Ovary (tissue), 9 donors: ENCODE measurements around the gene DBX2. TPM values are rescaled to one million over a fixed set of nuclear protein-coding genes. Genes with fewer than 3 reads are reported as not detected.
"Not testable (repeated sequence)": the region's sequence is repeated elsewhere in the genome, so short reads cannot be mapped to it uniquely, and the experiment has no call there.

Experiments
- DNase-seq, 5 donors: peaks; one replicate each; pipeline ENCODE4 v3.0.0-alpha.2; 2019 to 2020
- H3K27ac ChIP-seq, 2 donors: fragments of 200-600 bp; one replicate each; pipeline versions ENCODE4 v1.5.1 to v1.8.0; 2019 to 2022
- H3K27me3 ChIP-seq: fragments of 200-600 bp; one replicate; pipeline ENCODE4 v1.8.0; 2022
- H3K36me3 ChIP-seq: fragments of 200-600 bp; sonication (generic); one replicate; pipeline ENCODE4 v1.5.1; 2019
- H3K4me1 ChIP-seq: one replicate; pipeline ENCODE4 v1.8.1; 2013; ENCODE audit warnings: mild to moderate bottlenecking, moderate library complexity; ENCODE audit not compliant: insufficient read depth
- H3K4me3 ChIP-seq: fragments of 200-600 bp; sonication (generic); one replicate; pipeline ENCODE4 v1.5.1; 2017
- H3K9me3 ChIP-seq, 2 donors: fragments of 200-600 bp in 1 of 2; sonication (generic) in 1 of 2; one replicate each; pipeline versions ENCODE4 v1.5.1 to v1.8.1; 2013 to 2019; ENCODE audit warnings: mild to moderate bottlenecking in 1 of 2, moderate library complexity in 1 of 2
- EP300 ChIP-seq: sonication (generic); formaldehyde crosslinking; IDR thresholded peaks from one replicate; pipeline ENCODE4 v1.6.1; 2017; ENCODE audit warnings: antibody characterized with exemption
- POLR2A ChIP-seq: fragments of 450-650 bp; IDR thresholded peaks from one replicate; pipeline ENCODE4 v1.6.1; 2017; ENCODE audit warnings: antibody characterized with exemption, mild to moderate bottlenecking, moderate library complexity
- WGBS, 3 donors: extraction: QIAGEN DNeasy Blood & Tissue Kit in 1 of 3; methylation state at CpG; one replicate each; pipeline versions ENCODE4 v1.1.5 to v1.1.7; 2013 to 2017; 5-methylcytosine and 5-hydroxymethylcytosine counted together
- intact Hi-C, 4 donors: fragments of 100-400 bp; cut with DNase I; formaldehyde crosslinking; loops; one replicate each; pipeline versions ENCODE4 v1.11.0 to v1.15.1; 2022 to 2023
- polyA plus RNA-seq, 2 donors: library from polyadenylated mRNA; stranded (reverse); fragments of 200-250 nt in 1 of 2; fragments of 350-450 nt in 1 of 2; fragmentation: Illumina TruSeq in 1 of 2; extraction: RNeasy Lipid Tissue Mini Kit (QIAGEN cat#74804) in 1 of 2; gene quantifications; one replicate each; pipeline ENCODE4 v1.2.3, GENCODE V29; 2013 to 2014
- total RNA-seq, 7 donors: library from RNA; depleted of rRNA in 2 of 7; stranded (reverse); fragments of >200 nt in 2 of 7; fragmentation: NEBNext Ultra II Directional in 3 of 7; extraction: Animal tissue kit (Norgen Biotek cat#: 25700) in 3 of 7; gene quantifications; one replicate each; pipeline versions ENCODE4 v1.1.0 to v1.2.4, GENCODE V29; 2016 to 2023
- TF ChIP-seq, protein P1 (sequence below), 3 donors: fragments of 450-650 bp in 2 of 3; fragments of 200-600 bp in 1 of 3; IDR thresholded peaks; one replicate each; pipeline versions ENCODE4 v1.5.1 to v1.8.0; 2016 to 2022; ENCODE audit warnings: antibody characterized with exemption in 3 of 3, mild to moderate bottlenecking in 1 of 3
- donor health status: DM: no; HTN: no; CAD: no; lungs with moderate emphysema.
- donor health status: DM: no; HTN: no; CAD: no.
- donor health status: Bipolar disorder and iron deficiency.
- donor health status: DM: yes; HTN: yes; CAD: no.
- donor health status: DM: no; HTN: no; CAD: no.
- donor health status: DM: yes; HTN: yes; CAD: no.

DBX2 gene
- total and polyA plus RNA-seq, 9 donors: 0.10 TPM; not detected in 8

DNA sequence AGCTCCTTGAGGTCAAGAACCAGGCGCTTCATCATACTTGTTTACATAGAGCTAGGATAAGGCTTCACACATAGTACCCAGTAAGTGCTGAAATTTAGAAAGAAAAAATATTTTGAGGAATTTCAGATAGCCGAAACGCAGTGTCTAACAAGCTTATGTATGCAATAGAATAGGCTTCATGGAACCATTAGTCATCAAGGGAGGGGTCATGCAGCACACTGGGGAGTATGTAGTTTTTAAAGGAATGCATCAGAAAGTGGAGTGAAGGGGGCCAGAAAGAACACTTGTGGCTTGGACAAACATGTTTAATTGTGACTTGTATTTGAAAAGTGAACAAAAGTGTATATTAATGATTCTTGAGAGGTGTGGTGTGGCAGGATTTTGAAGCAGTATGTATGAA is 38.1 kb downstream of the DBX2 start:
- Histone ChIP-seq H3K4me3 (no peak overlapping the region), H3K4me1 (no peaks in the 10 kb centered on the region), H3K27me3 (no peaks in the 10 kb centered on the region), H3K36me3 (no peaks in the 10 kb centered on the region), H3K9me3 (no peaks in the 10 kb centered on the region), H3K27ac (no peak overlapping the region)
- DNase-seq: no peak
- intact Hi-C loops: no loop called here
- TF ChIP-seq, protein P1, sequence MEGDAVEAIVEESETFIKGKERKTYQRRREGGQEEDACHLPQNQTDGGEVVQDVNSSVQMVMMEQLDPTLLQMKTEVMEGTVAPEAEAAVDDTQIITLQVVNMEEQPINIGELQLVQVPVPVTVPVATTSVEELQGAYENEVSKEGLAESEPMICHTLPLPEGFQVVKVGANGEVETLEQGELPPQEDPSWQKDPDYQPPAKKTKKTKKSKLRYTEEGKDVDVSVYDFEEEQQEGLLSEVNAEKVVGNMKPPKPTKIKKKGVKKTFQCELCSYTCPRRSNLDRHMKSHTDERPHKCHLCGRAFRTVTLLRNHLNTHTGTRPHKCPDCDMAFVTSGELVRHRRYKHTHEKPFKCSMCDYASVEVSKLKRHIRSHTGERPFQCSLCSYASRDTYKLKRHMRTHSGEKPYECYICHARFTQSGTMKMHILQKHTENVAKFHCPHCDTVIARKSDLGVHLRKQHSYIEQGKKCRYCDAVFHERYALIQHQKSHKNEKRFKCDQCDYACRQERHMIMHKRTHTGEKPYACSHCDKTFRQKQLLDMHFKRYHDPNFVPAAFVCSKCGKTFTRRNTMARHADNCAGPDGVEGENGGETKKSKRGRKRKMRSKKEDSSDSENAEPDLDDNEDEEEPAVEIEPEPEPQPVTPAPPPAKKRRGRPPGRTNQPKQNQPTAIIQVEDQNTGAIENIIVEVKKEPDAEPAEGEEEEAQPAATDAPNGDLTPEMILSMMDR (IDR thresholded peaks at IDR 0.05): no peak
- TF ChIP-seq POLR2A (no peak), EP300 (no peak)
- WGBS, 3 donors: 82 to 89% (median 82%) methylated on average over 3 of the region's 3 CpGs

DNA sequence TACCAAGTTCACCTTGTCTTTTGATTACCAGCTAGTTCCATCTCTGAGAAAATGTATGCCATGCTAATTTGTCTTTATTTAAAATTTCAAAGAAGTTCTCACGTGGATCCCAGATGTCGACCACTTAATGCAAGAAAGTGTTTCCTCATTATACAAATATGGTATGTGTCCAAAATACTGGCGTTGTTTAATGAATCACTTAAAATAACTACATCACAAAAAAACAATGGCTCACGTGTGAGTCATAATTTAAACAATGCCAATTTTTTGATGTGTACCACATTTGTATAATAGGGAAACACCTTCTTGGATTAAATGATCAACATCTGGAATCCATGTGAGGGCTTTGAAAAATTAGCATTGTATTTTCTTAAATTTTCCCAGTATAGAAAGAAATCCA is 40.8 kb downstream of the DBX2 start:
- Histone ChIP-seq H3K4me3 (no peak overlapping the region), H3K4me1 (no peaks in the 10 kb centered on the region), H3K27me3 (no peaks in the 10 kb centered on the region), H3K9me3 (no peaks in the 10 kb centered on the region), H3K27ac (no peak overlapping the region), H3K36me3 (no peaks in the 10 kb centered on the region)
- 40 to 68% (median 55%) methylated on average over 4 of the region's 4 CpGs for WGBS, 3 donors
- no peak for TF ChIP-seq POLR2A
- TF ChIP-seq, protein P1 (IDR thresholded peaks at IDR 0.05): no peak
- TF ChIP-seq EP300: no peak
- intact Hi-C loops: no loop called here
- DNase-seq: no peak

DNA sequence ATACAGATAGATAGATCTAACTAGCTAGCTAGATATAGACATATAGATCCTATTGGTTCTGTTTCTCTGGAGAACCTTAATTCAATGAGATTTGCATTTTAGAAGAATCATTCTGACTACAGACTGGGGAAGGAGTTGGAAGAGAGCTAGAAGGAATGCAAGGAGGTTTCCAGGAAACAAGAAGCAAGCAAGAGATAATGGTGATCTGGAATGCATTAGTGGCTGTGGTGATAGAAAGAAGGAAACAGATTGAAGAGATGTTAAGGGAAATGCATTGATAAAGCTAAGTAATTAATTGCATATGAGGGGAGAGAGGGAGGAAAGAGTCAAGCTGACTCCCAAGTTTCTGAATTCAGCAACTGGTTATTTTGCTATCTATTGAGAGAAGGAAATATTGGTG is 42.7 kb downstream of the DBX2 start:
- Histone ChIP-seq H3K27me3 (no peaks in the 10 kb centered on the region), H3K27ac (no peak overlapping the region), H3K4me1 (no peaks in the 10 kb centered on the region), H3K9me3 (no peaks in the 10 kb centered on the region), H3K36me3 (no peaks in the 10 kb centered on the region), H3K4me3 (no peak overlapping the region)
- no peak for TF ChIP-seq POLR2A
- TF ChIP-seq EP300: no peak
- TF ChIP-seq, protein P1 (IDR thresholded peaks at IDR 0.05): no peak
- no peak for DNase-seq
- intact Hi-C loops: no loop called here

DNA sequence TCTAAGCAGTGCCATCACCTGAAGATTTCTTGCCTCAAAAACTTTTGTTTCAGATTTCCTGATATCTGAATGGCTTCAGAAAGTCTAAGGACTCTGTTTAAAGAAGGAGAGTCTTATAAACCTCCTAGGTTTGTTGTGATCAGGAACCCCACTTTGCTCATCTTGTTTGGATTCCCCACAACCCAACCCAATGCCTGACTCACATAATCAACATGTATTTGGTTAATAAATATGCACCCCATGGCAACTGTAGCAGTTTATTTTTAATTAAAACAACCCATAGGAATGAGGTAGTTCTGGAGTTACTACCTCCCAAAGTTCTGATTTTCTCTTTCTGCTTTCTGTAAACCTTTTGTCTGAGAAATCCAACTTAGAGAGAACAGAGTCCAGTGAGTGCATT is 51.5 kb downstream of the DBX2 start:
- H3K27ac ChIP-seq: no peak overlapping the region
- no peaks in the 10 kb centered on the region for H3K4me1 ChIP-seq
- no peak for TF ChIP-seq POLR2A
- intact Hi-C loops: no loop called here
- no peaks in the 10 kb centered on the region for H3K36me3 ChIP-seq
- no peaks in the 10 kb centered on the region for H3K9me3 ChIP-seq
- DNase-seq: no peak
- H3K4me3 ChIP-seq: no peak overlapping the region
- no peaks in the 10 kb centered on the region for H3K27me3 ChIP-seq

DNA sequence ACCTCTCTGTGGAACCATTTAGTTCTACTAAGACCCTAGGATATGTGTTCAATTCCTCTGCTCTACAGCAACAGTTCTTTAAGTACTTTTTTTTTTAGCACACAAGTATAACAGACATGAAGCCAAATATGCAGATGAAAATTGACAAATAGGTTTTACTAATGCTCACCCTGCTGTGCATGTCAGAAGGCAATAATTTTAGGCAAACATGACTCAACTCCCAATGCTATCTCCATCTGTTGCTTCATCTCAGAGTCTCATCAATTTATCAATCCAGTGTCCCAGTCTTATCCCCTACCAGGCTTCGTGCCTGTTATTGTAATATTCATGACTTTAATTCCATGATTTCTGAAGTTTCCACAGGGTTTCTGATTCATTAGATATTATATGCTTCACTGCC is 57.7 kb downstream of the DBX2 start:
- Histone ChIP-seq H3K27me3 (no peaks in the 10 kb centered on the region), H3K36me3 (no peaks in the 10 kb centered on the region), H3K27ac (no peak overlapping the region), H3K4me3 (no peak overlapping the region), H3K4me1 (no peaks in the 10 kb centered on the region), H3K9me3 (no peaks in the 10 kb centered on the region)
- no peak for DNase-seq
- WGBS, 3 donors: 40 to 55% (median 52%) methylated on average over 1 of the region's 1 CpG
- TF ChIP-seq POLR2A (no peak), EP300 (no peak)
- TF ChIP-seq, protein P1 (IDR thresholded peaks at IDR 0.05): no peak
- intact Hi-C loops: no loop called here

DNA sequence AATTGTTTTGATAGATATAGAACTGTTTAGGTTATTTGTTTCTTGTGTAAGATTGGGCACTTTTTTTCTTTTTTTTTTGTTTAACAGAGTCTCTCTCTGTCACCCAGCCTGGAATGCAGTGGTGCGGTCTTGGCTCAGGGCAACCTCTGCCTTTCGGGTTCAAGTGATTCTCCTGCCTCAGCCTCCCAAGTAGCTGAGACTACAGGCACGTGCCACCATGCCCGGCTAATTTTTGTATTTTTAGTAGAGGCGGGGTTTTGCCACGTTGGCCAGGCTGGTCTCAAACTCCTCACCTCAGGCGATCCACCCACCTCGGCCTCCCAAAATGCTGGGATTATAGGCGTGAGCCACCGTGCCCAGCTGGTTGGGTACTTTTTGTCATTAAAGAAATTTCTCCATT is 66.0 kb downstream of the DBX2 start:
- H3K9me3 ChIP-seq, H3K4me3 ChIP-seq, H3K4me1 ChIP-seq, H3K27ac ChIP-seq, H3K27me3 ChIP-seq, intact Hi-C loops, H3K36me3 ChIP-seq, DNase-seq: not testable (repeated sequence)
- WGBS, 3 donors: 90 to 95% (median 91%) methylated on average over 10 of the region's 10 CpGs
